MCF 10A (cell line): ENCODE data around the gene CIDEB. TPM values are rescaled to one million over a fixed set of nuclear protein-coding genes. Genes with fewer than 3 reads are reported as not detected.
A peak's percentile ranks its signal among the peaks of the same experiment; 100 is the strongest.
"Not testable (repeated sequence)": the region's sequence is repeated elsewhere in the genome, so short reads cannot be mapped to it uniquely, and the experiment has no call there.

Experiments
- Bru-seq: library from RNA; stranded (reverse); fragments of 400-500 nt; gene quantifications from one replicate; lab custom pipeline; 2021; lab: Mats Ljungman, UMichigan
- BruChase-seq, 2 experiments: library from RNA; stranded (reverse); fragments of 400-500 nt; gene quantifications; one replicate each; lab custom pipeline; 2021; lab: Mats Ljungman, UMichigan
- BruUV-seq: library from RNA; stranded (reverse); fragments of 400-500 nt; replicated peaks from 2 replicates; lab custom pipeline; 2021; lab: Mats Ljungman, UMichigan
- CTCF ChIA-PET: fragments of 300-600 bp; sonication (Branson Sonifier 250); formaldehyde crosslinking; extraction: SDS; loops from one replicate; lab custom pipeline; 2021; ENCODE audit warnings: antibody characterized with exemption, inconsistent platforms; lab: Yijun Ruan, JAX
- POLR2A ChIA-PET: fragments of 300-600, 350-650 bp; sonication (Branson Sonifier 250); formaldehyde crosslinking; extraction: SDS; loops from one replicate; lab custom pipeline; 2020; ENCODE audit warnings: antibody characterized with exemption, inconsistent platforms; lab: Yijun Ruan, JAX
- DNase-seq: peaks from one replicate; pipeline ENCODE4 v3.0.0-alpha.2; 2018; ENCODE audit not compliant: unreplicated experiment
- H3K27ac Mint-ChIP-seq: one replicate; pipeline ENCODE4 v1.8.0; 2022; ENCODE audit warnings: mild to moderate bottlenecking, low read depth, mixed read lengths; ENCODE audit not compliant: unreplicated experiment
- H3K27me3 Mint-ChIP-seq: one replicate; pipeline ENCODE4 v1.8.0; 2022; ENCODE audit warnings: mixed read lengths; ENCODE audit not compliant: insufficient read depth, unreplicated experiment
- H3K36me3 Mint-ChIP-seq: one replicate; pipeline ENCODE4 v1.8.0; 2022; ENCODE audit warnings: mild to moderate bottlenecking, moderate library complexity, mixed read lengths; ENCODE audit not compliant: insufficient read depth, unreplicated experiment
- H3K4me1 Mint-ChIP-seq: one replicate; pipeline ENCODE4 v1.8.0; 2022; ENCODE audit warnings: mixed read lengths; ENCODE audit not compliant: insufficient read depth, unreplicated experiment
- H3K4me3 Mint-ChIP-seq: one replicate; pipeline ENCODE4 v1.8.0; 2022; ENCODE audit warnings: mild to moderate bottlenecking, moderate library complexity, mixed read lengths; ENCODE audit not compliant: unreplicated experiment
- H3K9me3 Mint-ChIP-seq: one replicate; pipeline ENCODE4 v1.8.0; 2022; ENCODE audit warnings: mixed read lengths; ENCODE audit not compliant: unreplicated experiment
- CTCF ChIP-seq: fragments of 200-600 bp; IDR thresholded peaks from one replicate; pipeline ENCODE4 v1.8.0; 2022; ENCODE audit warnings: antibody characterized with exemption, mild to moderate bottlenecking; ENCODE audit not compliant: unreplicated experiment
- intact Hi-C: fragments of 100-400 bp; cut with micrococcal nuclease; formaldehyde crosslinking; loops from 2 replicates; pipeline ENCODE4 v1.14.1; 2022
- long read RNA-seq: library from polyadenylated mRNA; stranded (forward); transcript quantifications from one replicate; pipeline ENCODE4 v2.0.0, GENCODE V29; 2022
- total RNA-seq: library from RNA; stranded (reverse); gene quantifications from 2 replicates; pipeline ENCODE4 v1.2.3, GENCODE V29; 2022

The CIDEB gene
- total RNA-seq (0.52 and 1.3 TPM in 2 replicates), Bru-seq, nascent RNA (percentile 15 among the genes with signal in this experiment), BruChase-seq, experiment 1, labeled RNA remaining after a 6-hour chase (percentile 23 among the genes with signal in this experiment), BruChase-seq, experiment 2, labeled RNA remaining after a 2-hour chase (percentile 10 among the genes with signal in this experiment)
- long read RNA-seq, partial matches to known transcripts: 0 of 4 reads
- long read RNA-seq, other reads (novel, unspliced or antisense): 1 of 4 reads

GRCh38 chr14:24307575-24308341, at the start of gene CIDEB:
TSS of gene CIDEB (minus strand) at chr14:24307977. CDS start at chr14:24307858, 119 bp downstream.
- CTCF ChIA-PET: interaction anchor here (0.5 to 10.0 kb wide), 60 partner anchors 9 to 1587 kb away, joined by 3 to 145 read pairs (median 6); partner anchors contain the start of genes CBLN3, CHMP4A, DHRS1 and EMC9
- no TSS peak for BruUV-seq
- Mint-ChIP-seq H3K9me3 (no peaks in the 10 kb centered on the region), H3K27ac (no peak within 1 kb of the TSS), H3K4me3 (no peak within 1 kb of the TSS), H3K36me3 (peaks cover 46% of the 10 kb centered on the region), H3K27me3 (no peaks in the 10 kb centered on the region), H3K4me1 (peaks cover 25% of the 10 kb centered on the region)
- intact Hi-C loops: no loop called here
- peak; percentile 85 for TF ChIP-seq CTCF
- DNase-seq: peak; percentile 68
- POLR2A ChIA-PET: interaction anchor here (0.6 to 7.2 kb wide), 19 partner anchors 8 to 193 kb away, joined by 3 to 101 read pairs (median 3); partner anchors contain the start of genes CBLN3, CHMP4A, DCAF11 and DHRS1

GRCh38 chr14:24356208-24356607, 48.4 kb upstream of the CIDEB start:
- ChIA-PET POLR2A (interaction anchor here (0.6 to 1.4 kb wide), 3 partner anchors 69 to 210 kb away, joined by 3 read pairs; partner anchors contain the start of genes CBLN3, KHNYN and PSME2), CTCF (interaction anchor here (0.6 to 1.8 kb wide), 6 partner anchors 10 to 187 kb away, joined by 3 to 8 read pairs (median 4); no protein-coding TSS in a partner anchor)
- BruUV-seq: no TSS peak
- H3K4me1 Mint-ChIP-seq: peaks cover 18% of the 10 kb centered on the region
- H3K27ac Mint-ChIP-seq: no peak overlapping the region
- TF ChIP-seq CTCF: no peak
- no peaks in the 10 kb centered on the region for H3K27me3 Mint-ChIP-seq
- DNase-seq: no peak
- intact Hi-C loops: no loop called here
- no peak overlapping the region for H3K4me3 Mint-ChIP-seq
- no peaks in the 10 kb centered on the region for H3K36me3 Mint-ChIP-seq
- no peaks in the 10 kb centered on the region for H3K9me3 Mint-ChIP-seq

- ChIA-PET POLR2A (interaction anchor here (1.3 kb wide), 1 partner anchor 11 kb away, joined by 4 read pairs; no protein-coding TSS in a partner anchor), CTCF (interaction anchor here (0.7 to 1.8 kb wide), 3 partner anchors 21 to 77 kb away, joined by 3 to 8 read pairs (median 6); no protein-coding TSS in a partner anchor)
- Mint-ChIP-seq H3K4me3 (no peak overlapping the region), H3K27ac (no peak overlapping the region), H3K9me3 (no peaks in the 10 kb centered on the region), H3K4me1 (peaks cover 18% of the 10 kb centered on the region), H3K36me3 (no peaks in the 10 kb centered on the region), H3K27me3 (peaks cover 5% of the 10 kb centered on the region)
- peak; percentile 75 for DNase-seq
- no peak for TF ChIP-seq CTCF
- BruUV-seq: no TSS peak
- intact Hi-C loops: no loop called here
Measured at GRCh38 chr14:24355009-24355408, 47.2 kb upstream of the CIDEB start.

GRCh38 chr14:24354482-24354825, 46.7 kb upstream of the CIDEB start:
- H3K4me1 Mint-ChIP-seq: peaks cover 18% of the 10 kb centered on the region
- H3K36me3 Mint-ChIP-seq, H3K4me3 Mint-ChIP-seq, DNase-seq, H3K9me3 Mint-ChIP-seq, intact Hi-C loops, BruUV-seq: not testable (repeated sequence)
- ChIA-PET POLR2A (interaction anchor here (1.3 kb wide), 1 partner anchor 11 kb away, joined by 4 read pairs; no protein-coding TSS in a partner anchor), CTCF (interaction anchor here (1.7 to 5.6 kb wide), 2 partner anchors 21 to 77 kb away, joined by 6 to 36 read pairs; no protein-coding TSS in a partner anchor)
- H3K27me3 Mint-ChIP-seq: peaks cover 10% of the 10 kb centered on the region
- peak overlapping the region; percentile 52 for H3K27ac Mint-ChIP-seq
